HG02798 (cell line): Measurements from ENCODE around the gene EEA1.
"Not testable (repeated sequence)": the region's sequence is repeated elsewhere in the genome, so short reads cannot be mapped to it uniquely, and the experiment has no call there.

Source experiments
- ATAC-seq: cut with Tn5 transposase; IDR thresholded peaks from one replicate; pipeline ENCODE4 v1.9.1; 2021; ENCODE audit warnings: mild to moderate bottlenecking; ENCODE audit not compliant: unreplicated experiment, poor library complexity

EEA1 gene

DNA sequence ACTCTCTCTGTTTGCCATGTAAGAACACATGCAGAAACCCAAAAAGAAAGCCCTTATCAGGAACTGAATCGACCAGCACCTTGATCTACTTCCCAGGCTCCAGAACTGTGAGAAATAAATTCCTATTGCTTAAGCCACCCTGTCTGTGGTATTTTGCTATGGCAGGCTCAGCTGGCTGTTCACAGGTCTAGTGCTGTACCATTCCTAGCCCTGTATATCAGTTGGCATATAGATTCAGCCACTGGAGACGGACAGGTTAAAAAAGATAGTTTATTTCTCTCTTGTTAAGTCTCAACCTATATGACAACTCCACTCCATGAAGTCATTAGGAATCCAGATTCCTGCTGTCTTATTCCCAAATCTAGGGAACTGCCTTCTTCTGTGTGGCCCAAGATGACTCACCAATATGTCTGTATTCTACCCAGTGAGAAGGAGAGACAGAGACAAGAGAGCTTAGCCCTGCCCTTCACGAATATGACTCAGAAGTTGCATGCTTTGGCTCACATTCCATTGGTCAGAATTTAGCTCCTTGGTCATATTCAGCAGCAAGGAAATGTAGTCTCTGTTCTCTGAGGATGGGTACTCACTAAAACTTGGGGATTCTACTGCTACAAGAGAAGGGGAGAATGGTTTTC lies 169.3 kb downstream of the EEA1 start:
- ATAC-seq = no peak

DNA sequence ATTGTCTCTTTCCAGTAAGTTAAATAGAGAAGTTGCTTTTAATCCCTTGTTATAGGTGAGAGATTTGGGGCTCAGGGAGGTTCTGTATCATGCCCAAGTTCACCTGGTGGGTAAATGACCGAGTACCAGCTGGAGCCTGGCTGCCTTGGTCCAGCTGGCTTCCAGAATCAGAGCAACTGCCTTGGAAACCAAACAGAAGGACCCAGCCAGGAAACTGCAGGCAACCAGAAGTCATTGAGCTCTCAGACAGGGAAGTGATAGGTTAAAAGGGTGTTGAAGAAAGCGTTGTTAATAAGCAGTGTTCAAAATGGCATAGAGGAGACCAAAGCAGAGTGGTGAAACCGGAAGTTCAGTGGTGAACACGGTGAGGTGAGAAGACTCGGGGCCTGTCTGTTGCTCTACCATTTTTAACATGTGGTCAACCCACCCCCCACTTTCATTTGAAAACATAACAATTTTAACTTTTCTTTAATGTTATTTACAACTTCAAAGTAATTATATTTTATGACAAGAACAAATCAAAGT lies 171.4 kb downstream of the EEA1 start:
- ATAC-seq = no peak

DNA sequence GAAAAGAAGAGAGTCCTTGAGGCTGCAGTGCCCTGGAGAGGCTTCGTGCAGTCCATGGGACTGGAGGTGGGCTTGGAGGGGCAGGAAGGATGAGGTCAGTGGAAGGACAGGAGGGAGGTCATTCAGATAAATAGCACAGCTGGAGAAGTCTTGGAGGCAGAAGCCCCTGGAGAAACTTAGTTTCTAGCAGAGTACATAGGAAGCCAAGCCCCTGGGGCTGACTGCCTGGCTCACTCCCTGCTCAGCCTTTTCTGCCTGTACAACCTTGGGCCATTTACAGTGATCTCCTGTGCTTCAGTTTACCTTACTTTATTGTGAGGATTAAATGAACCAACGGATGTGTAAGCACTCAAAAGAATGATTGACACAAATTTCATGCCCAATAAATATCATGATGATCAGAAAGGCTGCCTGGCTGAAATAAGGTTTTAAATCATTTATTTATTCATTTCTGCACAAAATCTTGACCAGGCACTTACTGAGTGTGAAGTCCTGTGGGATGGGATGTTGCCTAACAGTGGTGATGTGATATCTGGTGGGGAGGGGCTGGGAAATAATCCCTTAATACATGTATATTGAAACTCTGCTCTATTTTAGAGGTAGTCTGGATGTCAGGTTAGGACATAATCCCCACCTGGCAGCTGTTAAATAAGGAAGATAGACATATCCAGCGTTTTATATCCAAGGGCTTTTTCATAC lies 172.0 kb downstream of the EEA1 start:
- no peak for ATAC-seq

DNA sequence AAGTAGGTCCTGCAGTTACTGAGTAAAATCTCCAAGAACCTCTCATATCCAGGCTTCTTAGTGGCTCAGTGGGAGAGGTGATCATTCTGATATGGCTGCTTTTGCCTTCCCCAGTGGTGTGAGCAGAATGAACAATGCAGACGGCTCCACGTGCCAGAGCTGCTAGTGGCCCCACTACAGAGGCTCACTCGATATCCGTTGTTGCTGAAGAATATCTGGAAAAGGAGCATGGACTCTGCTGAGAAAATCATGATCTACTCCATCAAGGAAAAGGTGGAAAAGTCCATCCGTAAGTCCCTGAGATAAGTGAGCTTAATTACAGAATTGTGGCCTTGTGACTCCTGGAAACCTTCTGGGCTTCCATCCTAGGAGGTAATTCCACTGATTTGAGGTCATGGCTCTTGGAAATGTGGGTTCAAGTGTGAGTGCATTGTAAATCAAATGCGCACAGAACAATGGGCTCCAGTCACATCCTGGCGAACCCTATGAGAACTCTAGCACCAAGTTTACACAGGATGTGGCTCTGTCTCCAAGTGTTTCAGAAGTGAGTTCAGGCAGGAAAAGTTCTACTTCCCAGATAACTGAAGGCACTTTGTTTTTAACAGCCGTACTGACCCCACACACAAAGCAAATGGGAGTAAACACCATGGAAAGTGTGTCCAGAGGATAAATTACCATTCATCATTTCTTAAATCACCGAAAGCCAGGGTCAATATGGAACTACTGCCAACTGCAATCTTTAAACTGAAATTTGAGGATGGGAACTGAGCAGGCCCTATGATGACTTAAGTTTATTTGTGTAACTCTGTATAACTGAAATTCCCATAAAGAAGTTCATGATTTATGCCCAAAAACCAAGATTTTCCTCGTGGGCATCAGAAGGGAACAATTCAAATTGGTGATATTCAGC lies 174.9 kb downstream of the EEA1 start:
- ATAC-seq = no peak

DNA sequence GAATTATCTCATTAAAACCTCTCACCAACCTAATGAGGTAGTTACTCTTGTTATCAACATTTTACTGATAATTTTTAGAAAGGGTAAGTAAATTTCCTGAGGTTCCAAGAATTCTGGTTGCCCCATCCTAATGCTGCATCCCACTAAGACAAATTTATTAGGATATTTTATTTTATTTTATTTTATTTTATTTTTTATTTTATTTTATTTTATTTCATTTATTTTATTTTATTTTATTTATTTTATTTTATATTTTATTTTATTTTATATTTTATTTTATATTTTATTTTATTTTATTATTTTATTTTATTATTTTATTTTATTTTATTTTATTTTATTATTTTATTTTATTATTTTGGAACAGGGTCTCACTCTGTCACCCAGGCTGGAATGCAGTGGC lies 179.4 kb downstream of the EEA1 start:
- ATAC-seq = not testable (repeated sequence)

DNA sequence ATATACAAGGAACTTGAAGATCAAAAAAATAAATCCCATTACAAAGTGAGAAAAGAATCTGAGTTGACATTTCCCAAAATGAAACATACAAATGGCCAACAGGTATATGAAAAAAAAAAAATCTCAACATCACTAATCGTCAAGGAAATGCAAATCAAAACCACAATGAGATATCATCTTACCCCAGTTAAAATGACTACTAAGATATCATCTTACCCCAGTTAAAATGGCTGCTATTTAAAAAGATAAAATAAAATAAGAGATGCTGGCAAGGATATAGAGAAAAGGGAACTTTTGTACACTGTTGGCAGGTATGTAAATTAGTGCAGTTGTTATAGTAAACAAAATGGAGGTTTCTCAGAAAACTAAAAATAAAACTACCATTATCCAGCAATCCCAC lies 181.9 kb downstream of the EEA1 start:
- ATAC-seq = no peak

DNA sequence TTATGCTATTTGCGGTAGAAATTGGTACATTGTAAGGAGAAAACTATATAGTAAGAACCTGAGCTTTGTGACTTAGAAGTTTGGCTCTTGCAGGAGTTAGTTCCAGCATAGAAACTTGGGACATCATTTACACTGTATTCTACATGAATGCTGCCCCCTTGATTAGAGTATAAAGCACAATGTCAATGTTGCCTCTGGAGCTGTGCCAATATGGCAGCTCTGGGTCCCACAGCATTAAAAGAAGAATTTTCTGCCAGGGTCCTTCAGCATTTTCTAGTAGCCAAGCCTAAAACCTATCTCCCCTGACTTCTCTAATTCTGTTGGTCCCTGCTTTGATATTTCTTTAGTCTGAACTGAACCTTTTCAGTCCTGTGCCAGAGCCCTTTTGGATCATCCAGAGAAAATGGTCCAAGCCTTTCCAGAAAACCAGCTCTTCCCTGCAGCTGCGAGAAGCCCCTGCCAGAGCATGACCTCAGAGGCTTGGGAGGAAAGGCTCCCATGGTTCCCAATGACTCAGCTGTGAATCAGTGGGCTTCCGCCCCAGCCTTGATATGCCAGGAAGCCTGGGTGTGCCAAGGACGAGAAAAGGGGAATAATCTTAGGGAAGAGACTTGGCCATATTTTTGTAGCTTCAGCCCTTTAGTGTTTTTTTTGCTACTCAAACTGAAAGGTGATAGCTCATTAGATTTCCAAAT lies 183.1 kb downstream of the EEA1 start:
- ATAC-seq = no peak

DNA sequence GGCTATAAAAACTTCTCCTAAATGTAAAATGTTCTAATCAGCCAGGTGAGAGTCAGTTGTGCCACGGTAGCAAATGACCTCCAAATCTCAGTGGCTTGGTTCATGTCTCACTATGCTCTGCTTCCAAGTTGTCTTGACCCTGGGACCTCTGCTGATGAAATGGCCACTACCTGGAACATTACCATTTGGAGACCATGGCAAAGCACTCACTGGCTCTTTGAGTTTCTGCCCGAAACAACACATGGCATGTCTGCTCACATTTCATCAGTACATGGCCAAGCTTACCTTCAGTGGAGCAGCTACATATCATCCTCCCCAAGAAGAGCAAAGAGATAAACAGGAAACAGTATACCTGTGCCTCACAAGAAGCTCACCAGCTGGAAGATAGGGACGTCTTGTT lies 186.1 kb downstream of the EEA1 start:
- ATAC-seq = no peak

DNA sequence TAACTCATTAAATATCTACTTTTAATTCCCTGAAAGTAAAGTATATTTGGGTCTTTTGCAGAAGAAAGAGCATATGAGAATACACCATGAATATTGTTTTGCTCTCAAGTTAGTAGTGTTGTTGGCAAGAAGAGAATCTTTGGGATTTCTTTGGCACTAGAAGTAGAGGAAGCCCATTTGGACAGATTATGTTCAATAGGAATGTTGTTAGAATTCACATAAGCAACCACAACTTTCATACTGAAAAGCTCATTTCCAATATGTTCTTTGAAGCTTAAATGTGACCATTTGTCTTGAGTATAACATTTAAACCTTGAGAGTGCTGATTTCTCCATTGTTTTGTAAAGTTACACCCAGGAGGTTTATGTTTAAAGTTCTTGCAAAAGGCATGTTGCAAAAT lies 188.7 kb downstream of the EEA1 start:
- no peak for ATAC-seq

DNA sequence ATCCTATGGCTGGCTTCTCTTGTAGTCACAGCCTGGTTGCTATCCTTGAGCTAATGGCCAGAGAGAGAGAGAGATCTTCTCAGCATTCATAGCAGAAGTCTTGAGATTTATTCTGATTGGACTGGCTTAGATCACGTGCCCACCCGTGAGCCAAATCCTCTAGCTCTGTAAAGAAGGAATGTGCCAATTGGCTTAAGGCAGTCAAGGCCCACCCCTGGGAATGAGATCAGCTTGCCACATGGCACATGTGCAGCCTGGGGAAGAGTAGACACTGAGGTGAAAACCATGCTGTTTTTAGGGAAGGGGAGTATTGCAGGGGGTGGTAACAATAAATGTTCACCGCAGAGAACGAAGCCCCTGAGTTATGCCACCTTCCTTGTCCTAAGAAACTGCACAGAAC lies 190.0 kb downstream of the EEA1 start:
- no peak for ATAC-seq

DNA sequence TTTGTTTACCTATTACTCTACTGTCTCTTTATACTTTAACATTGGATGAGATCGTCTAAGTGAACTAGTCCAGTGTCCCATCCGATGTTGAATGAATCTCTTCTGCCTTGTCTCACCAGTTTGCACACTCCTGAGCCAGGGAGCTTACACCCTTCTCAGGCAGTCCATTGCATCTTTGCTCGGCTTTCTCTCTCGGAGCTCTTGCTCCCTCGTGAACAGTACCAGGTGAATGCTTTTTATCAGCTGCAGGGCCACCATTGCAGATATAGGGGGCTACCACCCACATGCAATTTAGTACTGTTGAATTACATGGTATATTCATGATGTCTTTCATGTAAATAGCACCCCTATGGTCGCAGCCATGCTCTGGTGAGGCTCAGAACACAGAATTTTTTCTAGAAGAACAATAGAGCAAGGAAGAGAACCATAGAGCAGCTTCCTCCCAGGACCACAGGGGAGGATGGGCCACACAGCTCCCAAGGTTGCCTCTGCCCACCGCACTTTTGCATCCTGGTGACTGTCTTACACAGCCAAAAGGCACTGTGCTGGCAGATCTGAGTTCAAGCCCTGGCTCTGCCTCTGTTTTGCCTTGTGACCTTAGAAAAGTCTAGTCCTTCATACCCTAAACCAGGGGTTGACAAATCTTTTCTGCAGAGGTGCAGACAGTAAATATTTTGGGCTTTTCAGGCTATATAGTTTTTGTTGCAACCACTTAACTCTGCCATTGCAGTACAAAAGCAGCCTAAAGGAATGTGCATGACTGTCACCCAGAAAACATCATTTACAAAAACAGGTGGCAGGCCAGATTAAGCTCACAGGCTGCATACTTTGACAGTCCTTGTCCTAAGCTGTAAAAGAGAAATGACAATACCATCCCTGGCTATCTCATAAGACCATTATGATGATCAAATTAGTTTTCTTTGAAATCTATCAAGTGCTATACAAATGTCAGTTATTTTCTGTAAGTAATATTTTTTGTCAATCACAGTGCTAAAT lies 190.9 kb downstream of the EEA1 start:
- ATAC-seq = no peak

DNA sequence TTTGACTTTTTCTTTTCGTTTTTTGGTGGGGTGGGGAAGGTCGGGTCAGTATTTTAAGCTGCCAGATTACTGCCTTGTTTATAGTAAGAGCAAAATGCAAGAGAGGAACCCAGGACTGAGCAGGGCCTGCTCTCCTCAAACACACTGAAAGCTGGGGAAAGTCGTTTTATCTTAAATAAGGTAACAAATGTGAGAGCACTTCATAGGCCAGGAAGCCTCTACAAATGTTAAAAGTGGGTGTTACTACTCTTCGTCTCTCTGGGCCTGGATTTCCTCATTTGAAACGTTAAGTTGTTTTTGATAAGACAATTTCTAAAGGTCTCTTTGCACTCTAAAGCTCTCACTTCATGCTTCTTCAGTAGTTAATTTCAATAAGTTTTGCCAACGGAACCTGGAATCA lies 192.5 kb downstream of the EEA1 start:
- ATAC-seq = no peak

DNA sequence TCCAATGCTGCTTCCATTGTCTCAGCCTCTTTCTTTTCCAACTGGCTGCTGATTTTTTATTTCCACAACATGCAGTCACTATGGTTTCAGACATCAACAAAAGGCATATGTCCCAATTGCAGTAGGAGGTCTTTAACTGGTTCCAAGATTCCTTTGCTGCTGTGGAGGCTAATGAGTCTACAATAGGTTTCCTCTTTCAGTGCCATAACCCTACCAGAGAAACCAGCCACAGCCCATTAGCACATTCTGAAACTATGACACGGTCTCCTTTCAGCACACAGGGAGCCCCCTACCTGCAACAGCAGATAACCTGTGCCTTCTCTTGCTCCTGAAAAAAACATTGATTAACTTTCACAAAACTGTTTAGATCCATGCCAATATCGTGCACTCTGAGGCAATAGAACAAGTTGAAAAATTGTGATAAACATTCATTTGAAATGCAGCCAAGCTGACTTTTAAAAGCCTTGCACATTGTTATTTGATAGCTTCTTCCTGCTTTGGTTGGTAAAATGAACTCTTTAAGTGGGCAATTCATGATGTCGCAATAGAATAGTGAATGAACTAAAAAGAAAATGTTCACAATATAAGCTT lies 193.9 kb downstream of the EEA1 start:
- no peak for ATAC-seq

DNA sequence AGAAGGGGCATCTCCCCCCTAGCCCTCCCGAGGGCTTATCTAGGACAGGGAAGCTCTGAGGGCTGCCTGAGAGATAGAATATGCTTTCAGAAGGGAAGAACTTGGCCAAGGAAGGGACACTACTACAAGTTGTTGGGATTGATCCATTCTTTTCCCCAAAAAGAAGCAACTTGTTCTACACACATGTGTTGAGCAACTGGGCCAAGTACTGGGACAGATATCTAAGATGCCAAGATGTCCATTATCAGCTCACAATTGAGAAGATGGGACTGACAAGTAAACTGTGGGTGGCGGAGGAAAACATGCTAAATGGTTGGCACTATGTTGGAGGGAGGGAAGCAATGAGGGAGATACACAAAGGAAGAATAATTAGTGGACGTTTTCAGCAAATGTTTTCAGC lies 195.4 kb downstream of the EEA1 start:
- no peak for ATAC-seq

DNA sequence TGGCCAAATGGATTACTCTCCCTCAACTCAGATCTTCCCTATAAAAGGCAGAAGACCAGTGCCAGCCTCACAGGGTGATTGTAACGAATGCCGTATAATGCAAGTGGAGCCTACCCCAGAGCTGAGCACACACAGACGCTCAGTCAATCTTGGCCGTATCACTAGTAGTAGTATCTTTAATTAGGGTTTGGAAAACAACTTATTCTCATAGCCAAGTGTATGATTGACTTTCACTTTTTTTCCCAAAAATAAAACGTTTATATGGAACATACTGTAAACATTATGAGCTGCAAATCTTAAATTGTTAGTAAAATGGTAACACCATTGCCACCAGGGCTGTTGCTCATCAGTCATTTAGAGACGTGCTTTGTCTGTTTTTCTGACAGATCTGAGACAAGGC lies 195.9 kb downstream of the EEA1 start:
- no peak for ATAC-seq

DNA sequence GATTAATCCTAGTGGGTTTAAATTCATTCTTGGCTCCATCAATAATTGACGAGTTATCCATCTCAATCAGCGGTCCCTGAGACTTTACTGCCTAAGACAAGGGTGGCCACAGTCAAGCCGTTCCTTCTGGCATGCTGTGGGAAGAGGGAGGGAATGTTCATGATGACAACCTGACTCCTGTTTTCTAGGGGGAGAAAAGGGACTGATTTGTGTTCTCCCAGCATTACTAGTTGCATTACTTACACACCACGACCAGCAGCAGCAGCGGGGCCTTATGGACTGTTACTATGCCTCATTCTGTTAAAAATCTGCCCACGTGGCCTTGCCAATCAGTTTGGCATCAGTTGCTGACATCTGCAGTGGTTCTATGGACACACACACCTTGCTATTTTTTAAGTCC lies 196.4 kb downstream of the EEA1 start:
- ATAC-seq = no peak

DNA sequence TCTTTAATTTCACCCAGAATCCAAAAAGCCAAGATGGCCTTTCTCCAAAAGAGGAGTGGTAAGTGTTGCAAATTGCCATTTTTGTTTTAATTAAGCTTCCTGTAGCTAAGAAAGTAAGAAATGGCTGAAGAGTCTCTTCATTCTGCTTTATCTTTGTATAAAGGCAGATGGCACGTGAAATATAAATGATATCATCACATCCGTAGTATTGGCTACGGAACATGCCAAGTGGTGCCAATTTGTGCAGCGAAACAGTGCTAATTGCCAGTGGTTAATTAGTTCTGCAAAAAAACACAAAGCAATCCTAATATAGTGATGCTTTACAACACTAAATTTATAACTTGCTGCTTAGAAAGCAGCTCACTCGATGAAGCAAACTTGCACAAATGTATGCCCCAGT lies 196.9 kb downstream of the EEA1 start:
- ATAC-seq = no peak

DNA sequence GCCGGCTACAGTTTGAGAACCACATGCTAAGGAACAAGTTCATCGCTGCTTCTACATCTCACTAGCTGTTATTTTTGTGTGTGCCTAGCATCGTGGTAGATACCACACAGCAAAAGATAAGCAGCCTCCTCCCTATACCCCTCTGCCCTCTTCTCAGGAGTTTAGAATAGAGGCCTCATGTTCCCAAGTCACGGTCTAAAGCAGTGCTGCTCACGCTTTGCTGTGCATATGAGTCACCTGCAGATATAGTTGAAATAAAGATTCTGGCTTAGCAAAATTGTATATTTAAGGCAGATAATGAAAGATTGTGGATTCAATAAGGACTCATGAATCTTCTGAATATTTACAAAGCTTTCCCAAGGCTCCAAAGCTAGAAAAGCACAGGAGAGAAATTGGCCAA lies 198.3 kb downstream of the EEA1 start:
- ATAC-seq = no peak

DNA sequence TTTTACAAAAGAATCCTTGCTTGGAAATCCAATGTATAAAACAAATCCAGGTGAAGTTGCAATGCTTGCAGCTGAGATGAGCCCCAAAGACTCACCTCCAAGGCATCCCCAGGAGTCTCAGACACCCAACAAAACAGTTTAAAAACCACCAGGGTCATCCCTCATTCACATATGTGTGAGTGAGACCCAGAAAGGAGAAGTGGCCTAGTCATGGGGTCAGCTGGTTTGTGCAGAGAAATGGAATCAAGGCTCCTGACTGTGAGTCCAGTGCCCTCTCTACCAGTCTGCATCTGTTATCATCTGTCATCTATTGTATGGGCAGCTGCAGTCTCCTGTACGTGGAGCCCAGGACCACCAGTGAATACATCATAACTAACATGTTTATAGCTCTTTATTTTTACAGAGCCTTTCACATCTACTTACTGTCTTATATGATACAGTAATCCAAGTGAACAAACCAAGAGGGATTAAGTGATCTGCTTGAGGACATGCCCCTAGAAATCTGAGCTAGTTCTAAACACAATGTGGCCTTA lies 199.3 kb downstream of the EEA1 start:
- ATAC-seq = no peak
